Measurements from ENCODE around the gene KIAA0319L.

KIAA0319L gene

GRCh38 chr1:35563166-35563565, 6.0 kb upstream of the KIAA0319L start:
- no peak for DNase-seq (ENCODE audit: low read depth in 2 of 2)

GRCh38 chr1:35561972-35562680, 4.9 kb upstream of the KIAA0319L start:
- DNase-seq (ENCODE audit: low read depth in 2 of 2) = no peak

- DNase-seq (ENCODE audit: low read depth in 2 of 2) = no peak
Measured at GRCh38 chr1:35561297-35561971, 4.2 kb upstream of the KIAA0319L start.

- no peak for DNase-seq (ENCODE audit: low read depth in 2 of 2)
Measured at GRCh38 chr1:35560256-35561225, 3.3 kb upstream of the KIAA0319L start.

GRCh38 chr1:35559317-35559944, 2.2 kb upstream of the KIAA0319L start:
- DNase-seq (ENCODE audit: low read depth in 2 of 2) = no peak

- no peak for DNase-seq (ENCODE audit: low read depth in 2 of 2)
Measured at GRCh38 chr1:35558374-35559316, 1.4 kb upstream of the KIAA0319L start.

- DNase-seq (ENCODE audit: low read depth in 2 of 2) = peak; percentile 90 to 94
Measured at GRCh38 chr1:35557611-35558373, 589 bp upstream of the KIAA0319L start, which contains the start of gene NCDN. NCDN (plus strand) TSS chr1:35557799; CDS start chr1:35558191, 392 bp downstream.

GRCh38 chr1:35556484-35557117, 602 bp downstream of the KIAA0319L start:
- no peak for DNase-seq (ENCODE audit: low read depth in 2 of 2)

GRCh38 chr1:35555601-35556477, 1.4 kb downstream of the KIAA0319L start:
- DNase-seq (ENCODE audit: low read depth in 2 of 2) = no peak

- no peak for DNase-seq (ENCODE audit: low read depth in 2 of 2)
Measured at GRCh38 chr1:35555212-35555584, 2.0 kb downstream of the KIAA0319L start.

- no peak for DNase-seq (ENCODE audit: low read depth in 2 of 2)
Measured at GRCh38 chr1:35554266-35555211, 2.7 kb downstream of the KIAA0319L start.

- no peak for DNase-seq (ENCODE audit: low read depth in 2 of 2)
Measured at GRCh38 chr1:35553851-35554250, 3.4 kb downstream of the KIAA0319L start.

GRCh38 chr1:35546614-35547013, 10.6 kb downstream of the KIAA0319L start:
- no peak for DNase-seq (ENCODE audit: low read depth in 2 of 2)

- peak in 1 of 2 donors; percentile 45 for DNase-seq (ENCODE audit: low read depth in 2 of 2)
Measured at GRCh38 chr1:35544976-35545375, 12.2 kb downstream of the KIAA0319L start.

GRCh38 chr1:35539824-35540261, 17.4 kb downstream of the KIAA0319L start:
- no peak for DNase-seq (ENCODE audit: low read depth in 2 of 2)

- no peak for DNase-seq (ENCODE audit: low read depth in 2 of 2)
Measured at GRCh38 chr1:35539073-35539823, 18.0 kb downstream of the KIAA0319L start.
